Coronary artery (tissue), 2 donors: Measurements from ENCODE around the gene CBFA2T2.

ENCODE experiments used
- DNase-seq: peaks from one replicate; pipeline ENCODE4 v3.0.0-alpha.2; 2017; ENCODE audit warnings: low spot score
- H3K27ac ChIP-seq, 2 donors: fragments of 200-600 bp; sonication (generic); one replicate each; pipeline ENCODE4 v1.5.1; 2016 to 2019
- H3K4me3 ChIP-seq: fragments of 200-600 bp; sonication (generic); 2 replicates; pipeline ENCODE4 v1.5.1; 2016; ENCODE audit warnings: mild to moderate bottlenecking, moderate library complexity
- CTCF ChIP-seq: fragments of 200-600 bp; sonication (generic); IDR thresholded peaks from one replicate; pipeline ENCODE4 v1.5.1; 2019; ENCODE audit warnings: antibody characterized with exemption

The CBFA2T2 gene

GRCh38 chr20:33474097-33474873, 15.6 kb upstream of the CBFA2T2 start:
- no peak for TF ChIP-seq CTCF
- no peak overlapping the region for H3K27ac ChIP-seq
- no peak for DNase-seq
- no peak overlapping the region for H3K4me3 ChIP-seq

GRCh38 chr20:33474963-33475362, 14.9 kb upstream of the CBFA2T2 start:
- no peak overlapping the region for H3K27ac ChIP-seq
- no peak overlapping the region for H3K4me3 ChIP-seq
- no peak for TF ChIP-seq CTCF
- DNase-seq, result no peak

GRCh38 chr20:33475381-33476152, 14.3 kb upstream of the CBFA2T2 start:
- TF ChIP-seq CTCF, result no peak
- Histone ChIP-seq H3K27ac (no peak overlapping the region), H3K4me3 (no peak overlapping the region)
- no peak for DNase-seq

- DNase-seq, result no peak
- TF ChIP-seq CTCF, result no peak
- Histone ChIP-seq H3K4me3 (no peak overlapping the region), H3K27ac (no peak overlapping the region)
These were observed 12.3 kb upstream of the CBFA2T2 start for GRCh38 chr20:33477386-33478234.

GRCh38 chr20:33480048-33480447, 9.8 kb upstream of the CBFA2T2 start:
- TF ChIP-seq CTCF, result no peak
- no peak for DNase-seq
- no peak overlapping the region for H3K4me3 ChIP-seq
- H3K27ac ChIP-seq, result no peak overlapping the region

GRCh38 chr20:33481431-33481941, 8.4 kb upstream of the CBFA2T2 start:
- TF ChIP-seq CTCF, result no peak
- no peak overlapping the region for H3K4me3 ChIP-seq
- H3K27ac ChIP-seq, result no peak overlapping the region
- no peak for DNase-seq
